Skeletal muscle satellite cell (primary cell): ENCODE data around the gene RNF40.

Experiments
- H3K27me3 ChIP-seq: 2 replicates; pipeline ENCODE4 v1.7.0; 2013; ENCODE audit warnings: low read length; ENCODE audit not compliant: control insufficient read depth, insufficient read depth
- H3K36me3 ChIP-seq: 2 replicates; pipeline ENCODE4 v1.7.0; 2013; ENCODE audit warnings: mild to moderate bottlenecking, control low read depth, low read length; ENCODE audit not compliant: insufficient read depth
- H3K4me1 ChIP-seq: 2 replicates; pipeline ENCODE4 v1.7.0; 2013; ENCODE audit warnings: low read length; ENCODE audit not compliant: control insufficient read depth, insufficient read depth
- H3K4me2 ChIP-seq: 2 replicates; pipeline ENCODE4 v1.7.0; 2013; ENCODE audit warnings: mild to moderate bottlenecking, low read length
- H3K4me3 ChIP-seq: 2 replicates; pipeline ENCODE4 v1.7.0; 2013; ENCODE audit warnings: low read length
- H3K9ac ChIP-seq: 2 replicates; pipeline ENCODE4 v1.7.0; 2013; ENCODE audit warnings: mild to moderate bottlenecking, low read depth, low read length, moderate library complexity
- H3K9me3 ChIP-seq: replicated peaks from 2 replicates; pipeline ENCODE4 v1.7.0; 2013; ENCODE audit warnings: mild to moderate bottlenecking, control low read depth, low read length

RNF40 gene

GRCh38 chr16:30779596-30779995, 17.5 kb downstream of the RNF40 start:
- H3K36me3 ChIP-seq: peaks cover 29% of the 10 kb centered on the region
- H3K4me3 ChIP-seq: no peak overlapping the region

GRCh38 chr16:30780021-30780420, 17.9 kb downstream of the RNF40 start:
- H3K27me3 ChIP-seq: no peaks in the 10 kb centered on the region
- H3K4me2 ChIP-seq: no peak overlapping the region
- no peaks in the 10 kb centered on the region for H3K9me3 ChIP-seq
- H3K9ac ChIP-seq: no peak overlapping the region
- H3K4me3 ChIP-seq: no peak overlapping the region
- H3K4me1 ChIP-seq: peaks cover 15% of the 10 kb centered on the region
- peaks cover 30% of the 10 kb centered on the region for H3K36me3 ChIP-seq

More at GRCh38 chr16:30779596-30779995, 17.5 kb downstream of the RNF40 start:
- Histone ChIP-seq H3K4me1 (peaks cover 19% of the 10 kb centered on the region), H3K27me3 (no peaks in the 10 kb centered on the region), H3K4me2 (no peak overlapping the region), H3K9ac (no peak overlapping the region), H3K9me3 (no peaks in the 10 kb centered on the region)

GRCh38 chr16:30780549-30780948, 18.4 kb downstream of the RNF40 start:
- H3K9ac ChIP-seq: no peak overlapping the region

GRCh38 chr16:30782486-30783279, 20.6 kb downstream of the RNF40 start:
- H3K4me1 ChIP-seq: peaks cover 14% of the 10 kb centered on the region

More at GRCh38 chr16:30780549-30780948, 18.4 kb downstream of the RNF40 start:
- H3K9me3 ChIP-seq: no peaks in the 10 kb centered on the region
- H3K4me1 ChIP-seq: peaks cover 16% of the 10 kb centered on the region
- H3K36me3 ChIP-seq: peaks cover 34% of the 10 kb centered on the region
- no peak overlapping the region for H3K4me2 ChIP-seq
- H3K27me3 ChIP-seq: no peaks in the 10 kb centered on the region
- no peak overlapping the region for H3K4me3 ChIP-seq

GRCh38 chr16:30783280-30784109, 21.4 kb downstream of the RNF40 start:
- H3K4me2 ChIP-seq: no peak overlapping the region
- no peaks in the 10 kb centered on the region for H3K27me3 ChIP-seq
- peaks cover 18% of the 10 kb centered on the region for H3K4me1 ChIP-seq
- no peaks in the 10 kb centered on the region for H3K9me3 ChIP-seq
- no peak overlapping the region for H3K4me3 ChIP-seq
- peaks cover 34% of the 10 kb centered on the region for H3K36me3 ChIP-seq
- no peak overlapping the region for H3K9ac ChIP-seq

More at GRCh38 chr16:30782486-30783279, 20.6 kb downstream of the RNF40 start:
- H3K4me3 ChIP-seq: no peak overlapping the region
- H3K9ac ChIP-seq: no peak overlapping the region
- H3K27me3 ChIP-seq: no peaks in the 10 kb centered on the region
- H3K4me2 ChIP-seq: no peak overlapping the region
- H3K36me3 ChIP-seq: peaks cover 34% of the 10 kb centered on the region
- no peaks in the 10 kb centered on the region for H3K9me3 ChIP-seq

GRCh38 chr16:30784215-30784614, 22.1 kb downstream of the RNF40 start:
- no peak overlapping the region for H3K4me2 ChIP-seq
- peaks cover 18% of the 10 kb centered on the region for H3K4me1 ChIP-seq
- H3K27me3 ChIP-seq: no peaks in the 10 kb centered on the region
- H3K9me3 ChIP-seq: no peaks in the 10 kb centered on the region
- H3K36me3 ChIP-seq: peaks cover 34% of the 10 kb centered on the region
- no peak overlapping the region for H3K9ac ChIP-seq
- H3K4me3 ChIP-seq: no peak overlapping the region

- H3K9me3 ChIP-seq: no peaks in the 10 kb centered on the region
- H3K36me3 ChIP-seq: peaks cover 28% of the 10 kb centered on the region
- peak overlapping the region; percentile 98 for H3K4me3 ChIP-seq
- no peaks in the 10 kb centered on the region for H3K27me3 ChIP-seq
- H3K4me1 ChIP-seq: peaks cover 18% of the 10 kb centered on the region
- H3K9ac ChIP-seq: peak overlapping the region; percentile 99
- H3K4me2 ChIP-seq: peak overlapping the region; percentile 94
Observed at GRCh38 chr16:30785126-30786106, 23.3 kb downstream of the RNF40 start.

- H3K4me1 ChIP-seq: peaks cover 18% of the 10 kb centered on the region
- H3K36me3 ChIP-seq: peaks cover 28% of the 10 kb centered on the region
- no peaks in the 10 kb centered on the region for H3K27me3 ChIP-seq
- H3K9ac ChIP-seq: peak overlapping the region; percentile 99
- peak overlapping the region; percentile 98 for H3K4me3 ChIP-seq
- no peaks in the 10 kb centered on the region for H3K9me3 ChIP-seq
- peak overlapping the region; percentile 94 for H3K4me2 ChIP-seq
Observed at GRCh38 chr16:30786115-30786935, 24.2 kb downstream of the RNF40 start.

GRCh38 chr16:30786936-30787612, 25.0 kb downstream of the RNF40 start, which contains the start of gene ZNF629:
TSS of gene ZNF629 (minus strand) at chr16:30787205. CDS start at chr16:30784482, 2,723 bp downstream.
- Histone ChIP-seq H3K9ac (peak within 1 kb of the TSS; percentile 99), H3K9me3 (no peaks in the 10 kb centered on the region), H3K4me1 (peaks cover 18% of the 10 kb centered on the region), H3K36me3 (peaks cover 20% of the 10 kb centered on the region), H3K27me3 (peaks cover 2% of the 10 kb centered on the region), H3K4me3 (peak within 1 kb of the TSS; percentile 98), H3K4me2 (peak within 1 kb of the TSS; percentile 94)
